HG03575 (cell line): ENCODE measurements around the gene BMERB1.
"Not testable (repeated sequence)": the region's sequence is repeated elsewhere in the genome, so short reads cannot be mapped to it uniquely, and the experiment has no call there.

Source experiments
- ATAC-seq: cut with Tn5 transposase; IDR thresholded peaks from one replicate; pipeline ENCODE4 v1.9.1; 2021; ENCODE audit not compliant: unreplicated experiment, insufficient number of reproducible peaks, low FRiP score; ENCODE audit errors: extremely low read depth

Gene BMERB1

DNA sequence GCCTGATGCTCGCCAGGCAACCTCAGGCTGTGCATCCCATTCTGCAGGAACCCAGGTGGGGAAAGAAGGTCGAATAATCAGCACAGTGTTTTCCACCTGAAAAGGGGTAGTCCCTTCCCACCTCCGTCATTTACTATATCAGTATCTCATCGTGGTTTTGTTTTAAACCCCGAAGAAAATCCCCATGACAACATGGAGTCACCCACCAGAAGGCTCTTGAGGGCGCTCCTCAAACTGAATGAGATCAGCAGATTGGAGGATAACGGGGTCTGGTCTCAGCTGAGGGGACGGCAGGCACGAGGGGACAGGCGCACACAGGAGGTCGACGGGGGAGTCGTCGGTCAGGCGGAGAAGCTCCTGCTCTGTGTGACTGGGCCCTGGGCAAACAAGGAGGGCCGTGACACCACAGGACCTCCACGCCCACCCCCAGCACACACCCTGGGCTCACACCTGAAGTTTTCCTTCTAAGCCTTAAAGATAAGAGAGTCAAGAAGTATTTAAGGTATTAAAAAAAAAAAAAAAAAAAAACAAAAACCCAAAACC lies 164.3 kb downstream of the BMERB1 start:
- no peak for ATAC-seq

DNA sequence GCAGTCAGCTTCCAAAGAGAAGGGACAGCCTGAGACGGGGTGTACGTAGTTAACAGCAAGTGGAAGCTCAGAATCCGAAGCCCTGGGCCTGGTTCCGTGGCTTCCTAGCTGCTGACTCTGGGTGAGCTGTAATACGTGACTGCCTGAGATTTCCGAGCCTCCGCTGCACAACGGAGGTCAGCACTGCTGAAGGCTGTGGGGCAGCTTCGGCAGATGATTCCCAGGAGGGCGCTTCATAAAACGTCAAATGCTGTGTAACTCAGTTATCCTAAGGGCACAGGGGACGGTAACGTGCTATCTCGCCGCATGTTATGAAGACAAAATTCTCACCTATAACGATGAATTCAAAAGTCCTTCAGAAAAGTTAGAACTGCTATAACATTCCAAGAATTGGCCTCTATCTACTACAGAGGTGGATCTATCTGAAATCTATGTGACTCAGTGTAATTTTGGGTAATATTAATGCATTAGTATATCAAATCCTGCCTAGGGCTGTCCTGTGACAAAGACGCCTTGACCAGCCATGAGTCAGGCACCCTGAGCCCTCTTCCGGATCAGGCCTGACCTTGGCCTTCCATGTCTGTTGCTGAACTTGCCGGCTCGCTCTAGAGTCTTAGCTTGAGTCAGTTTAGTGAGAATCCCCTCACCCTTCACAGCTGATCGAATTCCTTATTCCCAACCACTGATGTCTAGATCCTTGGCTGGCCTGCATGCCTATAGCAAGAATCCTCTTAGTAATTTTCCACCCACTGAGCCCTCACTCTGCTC lies 165.1 kb downstream of the BMERB1 start:
- ATAC-seq, result no peak

DNA sequence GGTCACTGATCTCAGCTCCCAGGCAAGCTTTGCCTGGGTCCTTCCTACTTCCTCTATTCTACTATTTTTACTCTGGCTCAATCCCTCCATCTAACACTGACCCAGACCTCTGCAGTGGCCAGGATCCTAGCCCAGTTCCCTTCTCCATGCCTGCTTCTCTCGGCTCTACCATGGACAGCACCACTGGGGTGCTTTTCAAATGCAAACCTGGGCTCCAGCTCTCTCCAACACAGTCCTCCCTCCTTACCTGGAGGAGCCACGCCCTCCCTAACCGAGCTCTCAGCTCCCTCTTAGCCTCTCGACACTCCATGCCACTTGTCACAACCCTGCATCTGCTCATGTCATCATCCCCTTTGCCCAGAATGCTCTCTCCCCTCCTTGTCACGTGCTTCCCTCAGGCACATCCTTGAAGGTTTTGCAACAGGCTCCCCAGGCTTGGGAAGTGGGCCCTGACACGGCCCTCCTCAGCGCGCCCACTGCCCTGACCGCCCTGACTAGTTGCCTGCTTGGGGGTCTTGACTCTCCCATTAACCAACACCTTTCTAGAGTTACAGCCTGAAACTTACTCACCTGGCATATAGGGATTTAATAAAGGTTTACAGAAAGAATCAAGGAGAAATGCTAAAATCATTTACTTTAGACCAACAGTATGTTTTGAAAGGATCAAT lies 167.0 kb downstream of the BMERB1 start:
- ATAC-seq, result no peak

DNA sequence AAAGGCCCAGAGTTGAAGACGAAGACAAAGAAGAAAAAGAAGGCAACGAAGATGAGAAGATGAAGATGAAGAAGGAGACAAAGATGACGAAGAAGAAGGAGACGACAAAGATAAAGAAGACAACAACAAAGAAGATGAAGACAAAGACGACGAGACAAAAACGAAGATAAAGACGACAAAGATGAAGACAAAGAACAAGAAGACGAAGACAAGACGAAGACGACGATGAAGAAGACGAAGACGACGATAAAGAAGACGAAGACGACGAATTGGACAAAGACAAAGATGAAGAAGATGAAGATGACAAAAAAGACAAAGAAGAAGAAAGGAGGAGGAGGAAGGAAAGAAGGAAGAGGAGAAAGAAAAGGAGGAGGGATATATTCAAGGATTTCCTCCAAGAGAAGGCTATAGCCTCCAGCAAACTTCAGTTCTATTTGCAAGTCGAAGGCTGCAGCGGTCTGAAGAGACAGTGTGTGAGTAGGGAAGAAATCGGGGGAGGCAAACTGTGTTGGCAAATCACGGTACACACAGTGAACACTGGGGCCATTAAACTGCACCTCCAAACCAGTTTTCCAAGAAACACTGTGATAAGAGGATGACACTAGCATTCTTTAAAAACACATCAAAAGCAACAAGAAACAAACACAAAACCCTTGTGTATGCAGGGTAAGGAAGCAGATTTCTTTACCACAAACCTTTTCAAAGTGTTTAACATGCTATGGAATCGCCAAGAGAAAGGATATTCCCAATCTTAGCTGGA lies 168.1 kb downstream of the BMERB1 start:
- ATAC-seq, result no peak

DNA sequence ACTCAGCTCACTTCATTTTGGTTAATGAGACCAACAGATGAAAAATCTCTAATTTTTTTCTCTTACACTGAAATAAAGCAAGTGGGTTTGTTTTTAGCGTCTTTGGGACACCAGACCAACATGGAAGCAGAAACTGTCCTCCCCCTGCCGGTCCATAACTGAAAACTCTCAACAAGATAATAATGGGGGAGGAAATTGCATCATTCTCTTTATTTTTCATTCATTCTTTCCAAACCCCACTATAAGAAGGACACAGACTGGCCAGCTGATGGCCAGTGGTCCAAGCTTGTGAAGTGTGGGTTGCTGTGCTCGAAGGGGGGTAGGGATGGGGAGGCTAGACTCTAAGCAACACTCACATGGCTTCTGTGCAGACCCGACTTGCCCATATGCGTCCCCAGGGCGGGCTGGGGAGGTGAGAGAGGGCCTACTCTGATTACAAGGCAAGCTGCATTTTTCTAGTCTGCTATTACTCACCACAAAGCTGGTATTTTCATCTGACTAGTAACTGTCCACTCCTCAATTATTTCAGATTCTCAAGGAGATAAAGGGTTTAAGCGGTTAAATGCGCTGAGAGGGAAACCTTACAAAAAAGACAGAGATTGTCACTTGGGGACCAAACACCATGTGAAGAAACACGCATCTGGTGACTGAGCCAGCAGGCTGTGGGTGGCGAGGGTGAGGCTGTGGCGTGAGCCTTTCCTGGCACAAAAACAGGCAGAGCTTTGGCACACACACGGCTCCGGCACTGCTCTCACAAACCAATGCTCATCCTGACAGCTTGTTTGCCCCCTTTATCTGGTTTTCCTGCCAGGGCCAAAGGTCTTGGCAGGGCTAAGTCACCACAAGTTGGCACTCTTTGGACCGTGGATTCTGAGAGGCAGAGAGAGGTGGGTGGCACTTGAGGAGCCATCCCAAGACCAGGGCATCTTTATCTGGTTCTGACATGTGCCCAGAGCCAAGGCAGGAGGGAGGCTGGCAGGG lies 170.4 kb downstream of the BMERB1 start:
- ATAC-seq, result no peak

DNA sequence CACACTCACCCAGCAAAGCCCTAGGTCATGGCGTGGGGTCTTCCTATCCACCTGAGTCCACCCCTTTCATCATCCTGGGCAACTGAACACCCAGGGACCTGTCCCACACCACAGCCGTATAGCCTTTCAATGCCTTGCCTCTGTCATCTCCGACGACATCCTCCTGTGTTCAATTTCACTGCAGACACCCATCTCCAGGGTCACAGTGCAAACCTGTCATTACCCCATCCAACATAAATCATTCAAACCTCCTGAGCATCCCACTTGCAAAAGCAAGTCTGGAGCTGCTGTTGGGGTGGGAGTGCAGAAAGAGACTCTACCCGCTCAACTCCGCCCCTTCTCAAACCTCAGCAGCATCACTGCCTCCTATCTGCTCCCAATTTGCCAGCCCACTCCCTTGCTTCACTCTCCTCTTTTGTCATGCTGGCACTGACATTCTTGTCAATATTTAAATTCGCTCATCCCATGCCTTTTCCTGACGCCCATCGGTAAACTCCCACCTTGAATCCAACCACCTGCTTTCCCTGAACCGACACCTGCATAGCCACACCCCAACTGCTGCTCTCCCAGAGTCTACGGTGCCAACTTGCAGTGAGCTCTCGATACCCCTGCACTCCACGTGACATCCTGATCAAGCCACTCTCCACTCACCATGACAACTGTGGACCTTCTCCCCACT lies 171.6 kb downstream of the BMERB1 start:
- no peak for ATAC-seq

DNA sequence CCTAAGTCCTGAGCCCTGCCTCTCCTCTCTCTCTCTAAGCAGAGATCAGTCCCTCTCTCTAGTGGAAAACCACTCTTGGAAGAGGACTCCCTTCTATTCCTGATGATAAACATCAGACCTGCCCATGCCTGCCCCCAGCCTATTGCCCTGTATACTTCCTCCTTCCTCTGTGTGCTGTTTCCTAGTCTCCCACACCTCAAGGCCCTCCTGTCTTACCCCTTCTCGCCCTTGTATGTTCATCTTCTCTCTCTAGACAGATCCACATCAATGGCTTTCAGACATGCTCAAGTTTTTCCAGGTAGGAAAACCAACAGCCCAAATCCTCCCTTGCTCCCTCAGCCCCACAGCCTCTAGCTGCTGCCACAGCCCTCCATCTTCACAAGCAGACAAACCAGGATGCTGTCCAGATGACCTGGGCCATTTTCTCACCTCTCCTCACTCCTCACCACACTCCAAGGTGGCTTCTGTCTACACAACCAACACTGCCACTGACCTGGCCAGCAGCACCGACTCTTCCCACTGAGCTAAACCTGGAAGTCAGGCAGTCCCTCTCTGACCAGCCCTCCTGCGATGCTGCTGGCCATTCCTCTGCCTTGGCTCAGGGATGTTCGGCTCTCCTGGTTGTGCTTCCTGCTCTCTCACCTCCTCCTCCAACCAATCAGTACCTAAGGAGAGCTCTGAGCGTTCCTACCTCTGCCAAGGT lies 172.3 kb downstream of the BMERB1 start:
- no peak for ATAC-seq

DNA sequence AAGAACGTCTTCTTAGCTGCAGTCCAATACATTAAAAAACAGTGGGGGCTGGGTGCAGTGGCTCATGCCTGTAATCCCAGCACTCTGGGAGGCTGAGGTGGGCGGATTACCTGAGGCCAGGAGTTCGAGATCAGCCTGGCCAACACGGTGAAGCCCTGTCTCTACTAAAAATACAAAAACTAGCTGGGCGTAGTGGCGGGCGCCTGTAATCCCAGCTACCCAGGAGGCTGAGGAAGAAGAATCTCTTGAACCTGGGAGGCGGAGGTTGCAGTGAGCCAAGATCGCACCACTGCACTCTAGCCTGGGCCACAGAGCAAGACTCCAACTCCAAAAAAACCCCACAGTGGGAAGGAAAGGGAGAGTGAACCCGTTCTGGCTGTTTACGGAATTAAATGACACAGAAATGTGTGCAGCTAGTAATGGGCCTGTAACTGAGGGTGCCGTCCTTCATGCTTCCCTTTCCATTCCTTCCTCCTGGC lies 172.9 kb downstream of the BMERB1 start:
- not testable (repeated sequence) for ATAC-seq

DNA sequence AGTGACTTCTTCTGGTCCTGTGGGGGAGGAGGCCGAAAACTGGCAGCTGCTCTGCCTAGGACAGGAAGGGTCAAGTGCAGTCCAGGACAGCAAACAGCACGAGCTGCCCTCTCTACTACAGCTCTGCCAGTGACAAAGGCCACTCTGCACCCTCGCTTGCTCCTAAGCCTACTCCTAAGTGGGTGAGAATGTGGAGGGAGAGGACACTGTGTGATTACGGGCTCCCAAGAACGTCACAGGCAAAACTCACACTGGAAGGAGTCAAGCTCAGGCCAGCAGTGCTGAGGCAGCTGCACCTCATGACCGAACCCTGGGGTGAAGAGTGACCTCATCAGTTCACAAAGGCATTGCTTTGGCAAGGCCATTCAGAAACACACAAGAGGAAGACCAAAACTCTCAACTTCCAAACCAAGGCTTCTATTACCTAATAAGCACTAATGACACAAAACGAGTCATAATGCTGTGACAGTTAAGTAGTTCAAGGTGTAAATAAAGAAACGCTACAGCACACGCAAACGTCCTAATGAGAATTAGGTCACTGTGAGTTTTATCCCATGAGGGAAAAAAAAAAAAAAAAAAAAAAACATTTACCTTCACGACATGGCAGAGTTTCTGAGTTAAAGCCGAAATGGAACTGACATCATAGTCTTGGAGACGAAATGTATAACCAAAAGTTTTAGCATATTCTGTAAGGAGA lies 173.5 kb downstream of the BMERB1 start:
- ATAC-seq, result no peak

DNA sequence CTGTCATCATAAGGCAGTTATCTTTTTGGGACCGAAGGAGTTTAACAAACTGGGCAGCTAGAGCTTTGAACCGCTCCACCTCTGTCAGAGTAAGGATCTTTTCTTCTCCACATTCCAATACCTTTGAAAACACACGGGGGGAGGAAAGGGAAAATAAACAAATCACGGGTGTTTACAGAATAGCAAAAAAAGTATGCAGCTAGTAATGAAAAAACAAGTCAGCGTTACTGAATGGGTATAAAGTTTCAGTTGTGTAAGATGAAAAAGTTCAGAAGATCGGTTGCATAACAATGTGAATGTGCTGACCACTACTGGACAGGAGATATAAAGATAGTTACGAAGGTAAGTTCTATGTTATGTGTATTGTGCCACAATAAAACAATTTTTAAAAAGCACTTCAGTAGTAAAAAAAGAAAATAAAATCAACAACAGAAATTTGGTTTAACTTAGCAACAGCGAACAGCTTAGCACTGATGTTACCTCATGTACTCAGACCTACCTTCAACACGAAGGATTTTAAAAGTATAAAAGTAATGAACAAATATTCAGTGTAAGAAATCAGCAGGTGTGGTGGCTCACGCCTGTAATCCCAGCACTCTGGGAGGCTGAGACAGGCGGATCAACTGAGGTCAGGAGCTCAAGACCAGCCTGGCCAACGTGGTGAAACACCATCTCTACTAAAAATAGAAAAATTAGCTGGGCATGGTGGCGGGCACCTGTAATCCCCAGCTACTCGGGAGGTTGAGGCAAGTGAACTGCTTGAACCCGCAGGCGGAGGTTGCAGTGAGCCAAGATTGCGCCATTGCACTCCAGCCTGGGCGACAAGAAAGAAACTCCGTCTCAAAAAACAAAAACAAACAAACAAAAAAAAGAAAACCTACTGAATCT lies 174.3 kb downstream of the BMERB1 start:
- ATAC-seq, result no peak

DNA sequence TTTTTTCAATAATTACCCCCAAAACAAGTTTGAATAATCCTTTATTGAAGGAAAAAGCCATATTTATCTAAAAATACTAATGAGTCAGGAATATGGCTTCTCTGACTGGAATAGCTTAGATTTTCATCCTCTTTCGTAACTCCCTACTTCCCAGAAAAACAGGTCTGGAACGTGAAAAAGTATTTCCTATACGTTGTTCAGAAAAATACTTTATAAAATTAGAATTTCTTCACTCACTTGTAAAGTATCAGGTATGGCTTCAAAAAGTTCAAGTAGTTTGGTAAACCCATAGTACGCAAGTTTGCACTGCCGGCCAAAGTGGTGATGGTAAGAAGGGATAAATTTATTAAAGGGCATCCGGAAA lies 174.9 kb downstream of the BMERB1 start:
- no peak for ATAC-seq

DNA sequence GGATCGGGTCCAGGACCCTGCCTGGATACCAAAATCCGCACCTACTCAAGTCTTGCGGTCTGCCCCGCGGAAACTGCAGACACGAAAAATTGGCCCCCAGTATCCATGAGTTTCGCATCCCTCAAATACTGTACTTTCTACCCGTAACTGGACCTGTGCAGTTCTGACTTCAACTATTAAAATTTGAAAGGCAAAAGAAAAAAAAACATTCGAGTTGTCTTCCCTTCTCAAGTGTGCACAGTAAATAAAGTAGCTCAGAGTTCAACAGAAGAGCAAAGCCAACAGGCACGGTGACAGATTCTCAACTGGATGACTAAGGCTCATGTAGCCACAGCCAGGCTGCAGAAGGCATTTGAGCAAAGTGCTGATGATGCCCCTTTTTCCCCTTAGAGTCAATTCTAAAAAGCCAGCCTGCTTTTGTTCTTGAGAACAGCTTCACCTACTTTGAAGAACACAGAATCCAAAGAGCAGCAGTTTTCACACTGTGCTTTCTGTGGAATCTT lies 176.0 kb downstream of the BMERB1 start:
- ATAC-seq, result no peak

DNA sequence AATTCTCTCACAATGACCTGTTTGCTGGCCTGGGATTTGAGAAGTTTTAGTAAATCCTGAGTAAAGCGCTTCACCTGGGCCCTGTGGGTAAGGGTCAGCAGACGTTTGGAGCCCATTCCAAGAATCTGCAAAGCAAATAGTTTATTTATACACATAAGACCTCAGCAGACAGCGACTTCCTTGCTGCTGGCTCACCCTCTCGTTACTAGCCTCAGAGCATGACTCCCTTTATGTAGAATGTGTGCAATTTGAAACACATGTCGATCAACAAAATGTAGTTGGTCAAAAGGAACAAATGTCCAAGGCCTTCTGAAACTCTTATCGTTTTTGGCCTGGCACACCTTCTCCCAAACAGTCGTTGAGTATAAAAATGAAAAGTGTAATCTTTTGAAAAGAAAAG lies 177.2 kb downstream of the BMERB1 start:
- no peak for ATAC-seq

DNA sequence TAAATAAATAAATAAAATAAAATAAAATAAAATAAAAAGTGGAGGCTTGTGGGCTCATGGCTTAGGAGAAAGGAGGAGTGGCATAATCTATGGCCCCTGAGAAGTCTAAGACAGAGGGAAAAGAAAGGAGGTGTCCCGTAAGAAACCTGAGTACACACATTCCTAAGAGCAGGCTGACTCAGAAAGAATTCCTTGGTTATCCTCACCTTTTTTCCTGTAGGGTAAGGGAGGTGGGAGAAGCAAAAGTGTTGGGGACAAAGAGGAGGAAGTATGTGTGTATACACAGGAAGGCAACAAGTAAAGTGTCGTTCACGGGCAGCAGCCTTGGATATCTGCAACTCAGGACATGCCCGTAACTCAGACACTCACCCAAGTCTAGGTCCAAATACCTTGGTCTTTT lies 179.3 kb downstream of the BMERB1 start:
- no peak for ATAC-seq

DNA sequence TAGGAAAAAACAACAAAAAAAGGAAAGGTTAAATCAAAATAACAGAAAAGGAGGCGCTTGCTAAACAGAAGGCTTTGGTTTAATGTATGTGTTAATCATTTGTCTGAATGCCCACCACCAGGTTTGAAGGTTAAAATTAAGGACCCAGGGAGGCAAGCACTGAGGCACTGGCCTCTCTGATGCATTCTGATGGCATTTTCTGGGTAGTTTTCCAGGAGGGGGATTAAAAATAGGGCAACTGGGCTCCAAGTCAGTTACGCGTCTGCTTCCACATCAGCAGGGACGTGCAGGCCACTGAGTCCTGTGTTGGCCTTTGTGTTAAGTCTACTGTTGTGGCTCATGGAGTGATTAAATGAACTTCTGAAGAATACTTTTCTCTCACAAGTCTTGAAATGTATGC lies 181.6 kb downstream of the BMERB1 start:
- no peak for ATAC-seq
